Astrocyte (in vitro differentiated cells and primary cell): ENCODE results near the gene DPM3. TPM values are rescaled to one million over a fixed set of nuclear protein-coding genes. Genes with fewer than 3 reads are reported as not detected.

Source experiments
- DNase-seq: peaks from one replicate; pipeline ENCODE4 v3.0.0-alpha.2; 2010; ENCODE audit warnings: low read depth
- FAIRE-seq: peaks from 2 replicates; lab custom pipeline; 2011; peaks lifted over from hg19 to GRCh38; lab: Jason Lieb, UNC
- H2AFZ ChIP-seq: 2 replicates; pipeline ENCODE4 v1.6.0; 2012; ENCODE audit warnings: low read depth, low read length, inconsistent platforms
- H3K27ac ChIP-seq: 2 replicates; pipeline ENCODE4 v1.5.1; 2011; ENCODE audit warnings: low read depth, low read length, inconsistent platforms
- H3K27me3 ChIP-seq: 2 replicates; pipeline ENCODE4 v1.6.0; 2011; ENCODE audit warnings: low read length, inconsistent platforms; ENCODE audit not compliant: insufficient read depth
- H3K36me3 ChIP-seq: 2 replicates; pipeline ENCODE4 v1.5.1; 2011; ENCODE audit warnings: low read length, inconsistent platforms; ENCODE audit not compliant: insufficient read depth
- H3K4me1 ChIP-seq: 2 replicates; pipeline ENCODE4 v1.5.1; 2011; ENCODE audit warnings: low read length, inconsistent platforms; ENCODE audit not compliant: insufficient read depth
- H3K4me2 ChIP-seq: 2 replicates; pipeline ENCODE4 v1.6.0; 2012; ENCODE audit warnings: low read length, inconsistent platforms
- H3K4me3 ChIP-seq: 2 replicates; pipeline ENCODE4 v1.5.1; 2011; ENCODE audit warnings: low read depth, mild to moderate bottlenecking, low read length, inconsistent platforms; ENCODE audit not compliant: insufficient read depth
- H3K79me2 ChIP-seq: 2 replicates; pipeline ENCODE4 v1.6.0; 2012; ENCODE audit warnings: mild to moderate bottlenecking, low read length, inconsistent platforms; ENCODE audit not compliant: insufficient read depth
- H3K9ac ChIP-seq: 2 replicates; pipeline ENCODE4 v1.6.0; 2012; ENCODE audit warnings: mild to moderate bottlenecking, low read length, inconsistent platforms
- H3K9me3 ChIP-seq: 2 replicates; pipeline ENCODE4 v1.5.1; 2012; ENCODE audit warnings: low read depth, mild to moderate bottlenecking, low read length, inconsistent platforms; ENCODE audit not compliant: insufficient read depth
- H4K20me1 ChIP-seq: 2 replicates; pipeline ENCODE4 v1.6.0; 2012; ENCODE audit warnings: low read length, inconsistent platforms; ENCODE audit not compliant: insufficient read depth
- H3K27ac Mint-ChIP-seq: one replicate; pipeline ENCODE4 v1.8.0; 2021; ENCODE audit warnings: mild to moderate bottlenecking, mixed read lengths; ENCODE audit not compliant: unreplicated experiment
- H3K27me3 Mint-ChIP-seq: one replicate; pipeline ENCODE4 v1.8.0; 2021; ENCODE audit warnings: low read depth, mixed read lengths; ENCODE audit not compliant: unreplicated experiment
- H3K36me3 Mint-ChIP-seq: one replicate; pipeline ENCODE4 v1.8.0; 2021; ENCODE audit warnings: low read depth, mixed read lengths; ENCODE audit not compliant: unreplicated experiment
- H3K4me1 Mint-ChIP-seq: one replicate; pipeline ENCODE4 v1.8.0; 2021; ENCODE audit warnings: low read depth, mixed read lengths; ENCODE audit not compliant: unreplicated experiment
- H3K4me3 Mint-ChIP-seq: one replicate; pipeline ENCODE4 v1.8.0; 2021; ENCODE audit warnings: mild to moderate bottlenecking, moderate library complexity, mixed read lengths; ENCODE audit not compliant: unreplicated experiment
- H3K9me3 Mint-ChIP-seq: one replicate; pipeline ENCODE4 v1.8.0; 2021; ENCODE audit warnings: mild to moderate bottlenecking, mixed read lengths; ENCODE audit not compliant: unreplicated experiment
- EZH2 ChIP-seq: IDR thresholded peaks from 2 replicates; pipeline ENCODE4 v1.6.1; 2012; ENCODE audit warnings: mild to moderate bottlenecking, low read length, inconsistent platforms; ENCODE audit not compliant: insufficient read depth
- total RNA-seq: library from RNA; stranded (reverse); gene quantifications from 2 replicates; pipeline ENCODE4 v1.2.1, GENCODE V29; 2021
- TF ChIP-seq, protein P1 (sequence below): IDR thresholded peaks from 2 replicates; pipeline ENCODE4 v1.5.1; 2011; ENCODE audit warnings: low read depth, mild to moderate bottlenecking, inconsistent platforms, low read length, moderate library complexity; ENCODE audit not compliant: insufficient read depth

Gene DPM3
- total RNA-seq, 1 donor from 2014 or later = 31.0 TPM

DNA sequence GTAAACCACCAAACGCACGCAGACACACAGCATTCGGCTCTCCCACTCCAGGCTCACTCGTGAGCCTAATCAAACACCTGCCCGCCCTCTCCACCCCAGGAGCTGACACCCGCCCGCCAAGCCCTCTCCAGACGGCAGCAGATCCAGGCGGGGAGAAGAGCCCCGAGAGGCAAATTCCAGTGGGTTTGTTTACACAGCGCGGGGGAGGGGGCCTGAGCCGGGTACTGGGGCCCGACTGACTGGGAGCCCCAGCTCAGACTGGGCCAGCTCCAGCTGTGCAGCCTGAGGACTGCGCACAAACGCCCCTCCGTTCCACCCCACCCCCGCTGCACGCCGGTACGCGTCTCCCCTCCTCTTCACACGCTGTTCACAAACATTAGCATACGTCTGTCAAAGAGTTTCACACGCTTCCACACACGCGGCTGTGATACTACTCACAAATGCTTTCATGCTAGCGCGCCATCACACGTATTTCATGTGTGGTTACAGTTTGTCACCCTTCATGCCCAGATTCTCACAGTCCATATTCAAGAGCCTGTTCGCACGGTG lies 13.7 kb downstream of the DPM3 start:
- FAIRE-seq (no peak), DNase-seq (peak; percentile 35)

DNA sequence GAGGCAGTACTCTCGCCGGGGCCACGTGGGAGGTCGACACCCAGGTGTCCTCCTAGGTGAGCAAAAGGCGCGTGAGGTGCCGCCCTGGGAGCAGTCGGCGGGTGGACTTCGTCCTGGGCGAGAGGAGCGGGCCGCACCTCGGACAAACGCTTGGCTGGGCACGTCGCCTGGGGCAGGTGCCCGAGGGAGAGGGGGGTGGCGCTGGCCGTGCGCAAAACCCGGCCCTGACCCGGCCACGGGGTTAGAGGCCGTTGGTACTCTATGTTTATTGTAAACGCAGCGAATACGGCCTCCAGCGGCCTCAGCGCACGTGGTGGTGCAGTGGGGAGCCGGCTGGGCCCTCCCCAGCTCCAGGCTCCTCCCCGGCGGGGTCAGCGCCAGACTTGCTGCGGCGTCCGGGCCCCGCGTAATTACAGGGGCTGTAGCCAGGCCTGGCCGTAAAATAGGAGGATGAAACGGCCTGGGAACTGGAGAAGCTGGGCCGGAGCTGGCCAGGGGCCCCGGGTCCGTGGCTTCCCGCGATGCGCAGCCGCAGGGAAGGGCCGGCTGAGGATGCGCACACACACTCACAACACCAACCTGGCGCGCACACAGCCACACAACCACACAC lies 14.3 kb downstream of the DPM3 start:
- Histone ChIP-seq H3K4me1 (peaks cover 44% of the 10 kb centered on the region), H3K27ac (no peak overlapping the region), H3K4me3 (peak overlapping the region; percentile 48), H3K27me3 (peaks cover 50% of the 10 kb centered on the region), H3K4me2 (peak overlapping the region; percentile 90), H4K20me1 (no peaks in the 10 kb centered on the region), H3K79me2 (no peaks in the 10 kb centered on the region), H3K9me3 (no peaks in the 10 kb centered on the region), H2AFZ (peak overlapping the region; percentile 69), H3K9ac (peak overlapping the region; percentile 49), H3K36me3 (no peaks in the 10 kb centered on the region)
- peaks cover 2% of the 10 kb centered on the region for H3K9me3 Mint-ChIP-seq
- H3K27me3 Mint-ChIP-seq = peaks cover 7% of the 10 kb centered on the region
- no peak for DNase-seq
- TF ChIP-seq, protein P1, sequence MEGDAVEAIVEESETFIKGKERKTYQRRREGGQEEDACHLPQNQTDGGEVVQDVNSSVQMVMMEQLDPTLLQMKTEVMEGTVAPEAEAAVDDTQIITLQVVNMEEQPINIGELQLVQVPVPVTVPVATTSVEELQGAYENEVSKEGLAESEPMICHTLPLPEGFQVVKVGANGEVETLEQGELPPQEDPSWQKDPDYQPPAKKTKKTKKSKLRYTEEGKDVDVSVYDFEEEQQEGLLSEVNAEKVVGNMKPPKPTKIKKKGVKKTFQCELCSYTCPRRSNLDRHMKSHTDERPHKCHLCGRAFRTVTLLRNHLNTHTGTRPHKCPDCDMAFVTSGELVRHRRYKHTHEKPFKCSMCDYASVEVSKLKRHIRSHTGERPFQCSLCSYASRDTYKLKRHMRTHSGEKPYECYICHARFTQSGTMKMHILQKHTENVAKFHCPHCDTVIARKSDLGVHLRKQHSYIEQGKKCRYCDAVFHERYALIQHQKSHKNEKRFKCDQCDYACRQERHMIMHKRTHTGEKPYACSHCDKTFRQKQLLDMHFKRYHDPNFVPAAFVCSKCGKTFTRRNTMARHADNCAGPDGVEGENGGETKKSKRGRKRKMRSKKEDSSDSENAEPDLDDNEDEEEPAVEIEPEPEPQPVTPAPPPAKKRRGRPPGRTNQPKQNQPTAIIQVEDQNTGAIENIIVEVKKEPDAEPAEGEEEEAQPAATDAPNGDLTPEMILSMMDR = no peak
- peak; percentile 47 for TF ChIP-seq EZH2
- no peak for FAIRE-seq
- H3K27ac Mint-ChIP-seq = peak overlapping the region; percentile 92
- H3K36me3 Mint-ChIP-seq = no peaks in the 10 kb centered on the region
- H3K4me1 Mint-ChIP-seq = peaks cover 42% of the 10 kb centered on the region
- peak overlapping the region; percentile 87 for H3K4me3 Mint-ChIP-seq

More for the DNA sequence above, 13.7 kb downstream of the DPM3 start:
- peaks cover 48% of the 10 kb centered on the region for H3K27me3 ChIP-seq
- no peaks in the 10 kb centered on the region for H3K9me3 Mint-ChIP-seq
- peak overlapping the region; percentile 48 for H3K4me3 ChIP-seq
- H3K9me3 ChIP-seq = no peaks in the 10 kb centered on the region
- no peak overlapping the region for H3K27ac ChIP-seq
- no peaks in the 10 kb centered on the region for H4K20me1 ChIP-seq
- peaks cover 1% of the 10 kb centered on the region for H3K36me3 Mint-ChIP-seq
- H3K27me3 Mint-ChIP-seq = peaks cover 3% of the 10 kb centered on the region
- H3K36me3 ChIP-seq = no peaks in the 10 kb centered on the region
- peak overlapping the region; percentile 72 for H2AFZ ChIP-seq
- peak overlapping the region; percentile 49 for H3K9ac ChIP-seq
- H3K4me2 ChIP-seq = peak overlapping the region; percentile 90
- TF ChIP-seq, protein P1 = no peak
- peak; percentile 34 for TF ChIP-seq EZH2
- H3K4me3 Mint-ChIP-seq = peak overlapping the region; percentile 87
- H3K27ac Mint-ChIP-seq = peak overlapping the region; percentile 95
- peaks cover 42% of the 10 kb centered on the region for H3K4me1 Mint-ChIP-seq
- H3K79me2 ChIP-seq = no peaks in the 10 kb centered on the region
- peaks cover 44% of the 10 kb centered on the region for H3K4me1 ChIP-seq

DNA sequence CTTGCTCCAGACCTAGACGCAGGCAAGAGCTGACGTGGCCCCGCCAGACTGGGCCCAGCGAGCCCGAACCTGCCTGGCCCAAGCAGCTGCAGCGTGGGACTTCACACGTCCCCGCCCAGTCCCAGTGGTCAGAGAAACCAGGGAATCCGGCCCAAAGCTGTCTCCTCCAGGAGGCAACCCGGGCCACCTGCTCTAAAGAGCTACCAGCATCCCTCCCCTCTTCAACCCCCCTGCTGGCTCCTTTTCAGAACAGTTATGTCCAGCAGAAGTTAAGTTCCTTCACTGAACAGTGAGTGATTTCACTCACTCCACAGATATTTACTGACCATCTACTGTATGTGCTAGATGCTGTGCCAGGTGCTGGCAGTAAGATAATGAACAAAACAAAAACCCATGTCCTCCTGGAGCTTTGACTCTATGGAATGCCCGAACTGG lies 14.8 kb downstream of the DPM3 start:
- Histone ChIP-seq H4K20me1 (no peaks in the 10 kb centered on the region), H3K4me1 (peaks cover 44% of the 10 kb centered on the region), H3K27ac (no peak overlapping the region), H3K9ac (peak overlapping the region; percentile 18), H2AFZ (no peak overlapping the region), H3K36me3 (no peaks in the 10 kb centered on the region), H3K9me3 (no peaks in the 10 kb centered on the region), H3K4me2 (no peak overlapping the region), H3K79me2 (no peaks in the 10 kb centered on the region), H3K27me3 (peaks cover 53% of the 10 kb centered on the region), H3K4me3 (no peak overlapping the region)
- TF ChIP-seq, protein P1 = no peak
- TF ChIP-seq EZH2 = no peak
- peaks cover 2% of the 10 kb centered on the region for H3K9me3 Mint-ChIP-seq
- peak overlapping the region; percentile 50 for H3K4me3 Mint-ChIP-seq
- peaks cover 38% of the 10 kb centered on the region for H3K4me1 Mint-ChIP-seq
- H3K27ac Mint-ChIP-seq = peak overlapping the region; percentile 92
- DNase-seq (no peak), FAIRE-seq (no peak)
- peaks cover 13% of the 10 kb centered on the region for H3K27me3 Mint-ChIP-seq
- H3K36me3 Mint-ChIP-seq = no peaks in the 10 kb centered on the region
